T-helper 2 cell (primary cell): Measurements from ENCODE around the gene NCKIPSD.

ENCODE experiments used
- DNase-seq, 5 experiments: peaks; one replicate each; pipeline versions ENCODE4 v3.0.0 to v3.0.0-alpha.2; 2012 to 2022

The NCKIPSD gene

GRCh38 chr3:48678056-48678455, 7.7 kb downstream of the NCKIPSD start:
- no peak for DNase-seq

DNA sequence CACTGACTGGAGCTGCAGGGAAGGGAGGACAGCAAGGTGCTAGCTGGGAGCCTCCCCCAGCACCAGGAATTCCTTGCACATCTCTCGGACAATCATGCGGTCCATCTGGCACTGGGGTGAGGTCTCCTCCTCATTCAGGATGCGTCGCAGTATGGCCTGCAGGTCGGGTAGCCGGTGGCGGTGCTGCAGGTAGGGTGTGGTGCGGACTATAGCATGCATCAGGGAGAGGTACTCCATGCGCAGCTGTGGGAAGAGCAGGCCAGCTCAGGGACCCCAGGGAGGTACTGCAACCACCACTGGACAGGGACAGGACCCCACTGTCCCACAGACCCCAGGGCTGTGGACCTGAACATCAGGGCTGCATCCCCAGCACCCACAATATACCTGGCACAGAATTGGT, 11.2 kb downstream of the NCKIPSD start:
- DNase-seq = no peak

DNA sequence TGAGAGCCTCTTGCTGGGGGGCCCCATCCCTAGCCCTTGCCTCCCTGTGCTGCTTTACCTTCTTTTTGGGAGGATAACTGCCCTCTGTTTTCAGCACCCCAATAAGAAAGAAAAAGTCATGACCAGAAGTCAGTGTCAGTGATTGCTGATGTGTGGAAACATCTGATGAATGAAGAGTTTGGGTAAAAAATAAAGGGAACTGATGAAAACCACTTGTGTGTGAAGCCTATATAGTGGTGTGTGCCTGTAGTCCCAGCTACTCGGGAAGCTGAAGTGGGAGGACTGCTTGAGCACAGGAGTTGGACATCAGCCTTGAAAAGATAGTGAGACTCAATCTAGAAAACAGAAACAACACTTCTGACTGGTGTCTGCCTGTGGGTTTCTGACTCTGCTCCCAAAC, 13.2 kb downstream of the NCKIPSD start:
- no peak for DNase-seq

DNA sequence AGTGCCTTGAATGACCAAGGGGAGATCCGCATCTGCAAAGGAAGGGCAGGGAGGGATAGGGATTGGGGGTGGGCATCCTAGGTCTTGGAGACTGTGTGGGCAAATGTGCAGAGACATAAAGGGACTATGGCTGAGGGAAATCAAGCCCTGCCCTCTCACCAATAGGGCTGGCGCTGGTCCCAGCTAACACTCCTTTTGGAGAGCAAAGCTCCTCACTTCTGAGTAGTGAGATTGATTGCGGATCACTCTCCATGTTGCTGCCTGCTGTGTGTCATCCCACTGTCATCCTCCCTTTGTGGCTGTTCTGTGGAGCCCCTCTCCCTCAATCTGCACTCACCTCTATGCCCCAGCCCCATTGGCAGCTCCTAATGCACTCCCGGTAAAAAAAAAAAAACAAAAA, 20.8 kb downstream of the NCKIPSD start:
- DNase-seq = no peak

DNA sequence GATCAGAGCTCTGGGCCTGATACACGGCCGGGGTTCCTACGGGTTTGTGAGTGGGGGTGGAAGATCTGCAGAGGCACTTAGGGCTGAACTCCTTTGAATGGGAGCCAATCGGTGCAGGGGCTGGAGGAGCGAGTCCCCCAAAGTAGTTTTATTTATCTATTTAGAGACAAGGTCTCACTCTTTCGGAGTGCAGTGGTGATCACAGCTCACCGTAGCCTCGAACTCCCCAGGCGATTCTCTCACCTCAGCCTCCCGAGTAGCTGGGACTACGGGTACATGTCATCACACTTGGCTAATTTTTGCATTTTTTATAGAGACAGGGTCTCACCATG, 21.4 kb downstream of the NCKIPSD start:
- no peak for DNase-seq

DNA sequence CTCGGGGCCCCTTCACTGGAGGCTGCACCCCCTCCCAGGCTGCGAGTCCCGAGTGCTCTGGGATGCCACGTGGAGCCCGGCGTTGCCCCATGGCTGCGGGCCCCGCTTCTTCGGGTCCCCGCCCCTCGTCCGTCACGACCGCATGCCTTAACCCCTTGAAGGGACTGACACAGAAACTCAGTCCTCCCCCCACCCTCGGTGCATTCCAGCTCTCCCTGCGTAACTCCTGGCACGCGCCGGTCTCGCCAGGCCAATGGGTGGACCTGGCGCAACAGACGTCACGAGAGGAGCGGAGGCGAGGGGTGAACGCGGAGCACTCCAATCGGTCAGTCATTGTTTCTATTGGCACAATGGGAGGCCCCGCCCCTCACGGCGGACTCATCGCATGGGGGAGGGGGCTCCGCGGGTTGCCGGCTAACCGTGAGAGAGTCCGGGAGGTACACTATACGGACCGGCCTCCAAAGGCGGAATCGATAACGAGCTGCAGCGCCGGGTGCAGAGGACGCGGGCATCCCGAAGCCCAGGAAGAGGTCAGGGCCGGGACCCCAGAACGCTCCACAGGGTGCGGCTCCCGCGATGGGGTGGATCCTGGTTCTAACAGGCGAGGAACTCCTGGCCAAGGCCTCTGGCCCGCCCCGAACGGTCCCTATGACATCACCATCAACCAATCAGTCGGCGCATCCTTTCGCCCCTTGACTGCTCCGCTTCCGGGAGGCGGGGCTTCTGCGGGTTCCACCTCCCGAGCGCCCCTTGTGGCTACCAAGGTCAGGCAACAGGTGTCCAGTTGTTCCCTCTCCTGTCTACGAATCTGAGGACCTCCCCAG, 22.0 kb downstream of the NCKIPSD start:
- DNase-seq = peak; percentile 72 to 96 (median 84)

DNA sequence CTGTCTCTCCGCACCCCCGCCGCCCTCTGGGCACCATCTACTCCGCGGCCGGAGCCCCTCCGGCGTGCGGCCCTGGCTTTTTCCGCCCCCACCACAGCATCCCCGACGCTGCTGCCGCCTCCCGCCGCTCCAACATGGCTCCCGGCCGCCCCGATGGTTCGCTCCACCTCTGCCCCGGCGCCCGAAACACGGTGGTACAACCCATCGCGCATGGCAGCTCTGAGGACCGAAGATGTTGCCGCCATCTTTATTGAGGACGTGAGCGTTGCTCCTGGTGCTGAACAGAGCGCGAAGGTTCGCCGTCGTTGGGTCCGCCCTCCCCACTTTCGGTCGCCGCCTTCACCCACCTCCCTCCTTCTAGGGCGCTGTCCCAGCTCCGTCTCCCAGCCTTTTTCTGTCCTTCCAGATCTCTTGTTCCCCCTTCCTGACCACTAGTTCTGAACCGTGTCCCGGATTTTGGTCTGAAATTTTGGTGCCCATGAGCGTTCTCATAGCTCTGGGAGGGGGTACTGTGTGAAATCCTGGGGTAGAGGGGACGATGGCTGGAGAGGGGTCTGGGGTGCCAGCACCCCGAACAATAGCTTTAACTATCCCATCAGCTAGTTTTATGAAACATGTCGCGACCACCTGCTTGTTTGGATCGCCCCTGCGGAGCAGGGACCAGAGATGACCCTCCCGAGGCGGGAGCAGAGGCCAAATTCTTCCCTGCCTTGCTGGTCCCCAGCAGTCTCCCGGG, 22.8 kb downstream of the NCKIPSD start, which contains the start of gene CELSR3:
CELSR3 (minus strand) TSS at position 134 of the 736 bp plus-strand sequence. CDS start 252 bp downstream, outside the sequence.
- DNase-seq = peak; percentile 40 to 94 (median 51)

GRCh38 chr3:48662145-48662752, 23.5 kb downstream of the NCKIPSD start:
- no peak for DNase-seq

DNA sequence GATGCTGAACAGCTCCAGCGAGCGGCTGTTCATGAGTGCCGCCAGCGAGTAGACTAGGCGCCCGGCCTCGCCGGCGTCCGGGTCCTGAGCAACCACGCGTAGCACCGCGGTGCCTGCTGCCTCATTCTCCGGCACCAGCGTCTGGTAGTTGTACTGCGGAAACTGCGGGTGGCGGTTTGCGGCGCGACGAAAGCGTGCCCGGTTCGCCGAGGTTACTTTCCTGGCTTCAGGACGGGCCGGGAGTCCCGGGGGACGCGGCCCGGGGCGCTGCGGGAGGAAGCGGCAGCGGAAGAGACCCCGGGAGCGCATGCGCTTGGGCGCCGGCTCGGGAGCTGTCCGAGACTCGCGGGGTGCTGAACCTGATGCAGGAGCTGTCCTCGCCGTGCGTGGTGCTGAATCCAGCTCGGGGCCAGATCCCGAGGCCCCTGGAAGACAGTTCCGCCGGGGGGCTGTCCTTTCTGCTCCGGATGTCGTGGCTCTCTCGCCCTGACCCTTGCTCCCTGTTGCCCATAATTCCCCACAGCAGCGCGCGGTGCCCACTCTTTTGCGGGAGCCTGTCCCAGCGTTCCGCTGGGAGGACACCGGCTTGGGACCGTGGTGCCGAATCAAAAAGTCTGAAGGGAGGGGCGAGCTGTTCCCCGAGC, 24.1 kb downstream of the NCKIPSD start:
- DNase-seq = peak; percentile 53 to 67 (median 60)

DNA sequence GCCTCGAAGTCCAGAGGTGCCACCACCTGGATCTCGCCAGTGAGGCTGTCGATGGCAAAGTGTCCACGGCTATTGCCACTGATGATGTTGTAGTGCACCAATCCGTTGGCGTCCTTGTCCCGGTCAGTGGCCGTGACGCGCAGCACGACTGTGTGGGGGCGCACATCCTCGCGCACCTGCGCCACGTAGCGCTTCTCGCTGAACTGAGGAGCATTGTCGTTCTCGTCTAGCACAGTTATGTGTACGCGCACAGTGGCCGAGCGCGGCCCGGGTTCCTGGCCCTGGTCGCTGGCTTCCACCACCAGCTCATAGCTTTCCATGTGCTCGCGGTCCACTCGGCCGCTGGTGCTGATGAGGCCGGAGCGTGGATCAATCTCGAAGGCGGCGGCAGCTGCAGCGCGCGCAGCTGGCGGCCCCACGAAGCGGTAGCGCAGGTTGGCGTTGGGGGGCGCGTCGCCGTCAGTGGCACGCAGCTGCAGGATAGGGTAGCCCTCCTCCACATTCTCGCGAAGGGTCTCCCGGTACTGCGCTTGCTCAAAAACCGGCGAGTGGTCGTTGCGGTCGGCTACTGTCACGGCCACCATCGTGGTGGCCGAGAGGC, 24.8 kb downstream of the NCKIPSD start:
- DNase-seq = no peak

DNA sequence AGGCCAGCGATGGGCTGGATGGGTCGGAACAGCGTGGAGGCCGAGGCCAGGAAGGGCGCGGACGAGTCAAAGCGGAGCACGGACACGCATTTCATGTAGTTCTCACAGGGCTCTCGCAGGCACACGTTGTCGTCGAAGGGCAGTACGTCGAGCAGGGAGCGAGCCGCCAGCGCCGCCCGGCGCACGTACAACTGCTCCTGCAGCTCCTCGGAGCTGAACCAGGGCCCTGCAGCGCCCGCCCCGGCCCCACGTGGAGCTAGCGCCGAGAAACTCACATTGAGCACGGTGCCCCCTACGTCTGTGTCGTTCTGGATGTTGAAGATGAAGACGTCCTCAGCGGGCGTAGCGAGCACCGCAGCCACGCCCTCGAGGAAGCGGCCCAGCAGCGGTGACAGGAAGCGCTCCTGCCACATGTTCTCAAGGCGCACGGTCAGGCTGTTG, 28.9 kb downstream of the NCKIPSD start:
- DNase-seq = peak in 2 of 5 experiments; percentile 22 to 74

GRCh38 chr3:48656061-48656840, 29.5 kb downstream of the NCKIPSD start:
- peak; percentile 61 to 94 (median 79) for DNase-seq

DNA sequence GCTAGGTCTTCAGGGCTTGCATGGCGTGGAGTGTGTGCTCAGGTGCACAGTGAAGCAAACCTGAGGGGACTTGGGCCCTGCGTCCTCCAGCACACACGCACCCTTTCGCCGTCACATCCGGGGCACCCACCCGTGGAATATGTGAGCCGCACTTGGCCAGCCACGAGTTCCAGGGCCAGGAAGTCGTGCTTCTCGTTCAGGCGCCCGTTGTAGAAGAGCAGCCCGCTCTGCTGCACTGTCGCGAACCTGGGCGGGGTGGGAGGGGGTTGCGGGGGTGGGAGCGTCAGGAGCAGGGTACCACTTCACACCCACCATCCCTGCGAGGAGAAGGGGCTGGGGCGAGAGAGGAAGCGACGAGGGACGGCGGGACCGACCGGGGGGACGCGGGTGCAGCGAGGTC, 30.1 kb downstream of the NCKIPSD start:
- DNase-seq = peak in 4 of 5 experiments; percentile 32 to 83 (median 40)

- DNase-seq = no peak
These were observed 30.7 kb downstream of the NCKIPSD start for GRCh38 chr3:48655063-48655462.

DNA sequence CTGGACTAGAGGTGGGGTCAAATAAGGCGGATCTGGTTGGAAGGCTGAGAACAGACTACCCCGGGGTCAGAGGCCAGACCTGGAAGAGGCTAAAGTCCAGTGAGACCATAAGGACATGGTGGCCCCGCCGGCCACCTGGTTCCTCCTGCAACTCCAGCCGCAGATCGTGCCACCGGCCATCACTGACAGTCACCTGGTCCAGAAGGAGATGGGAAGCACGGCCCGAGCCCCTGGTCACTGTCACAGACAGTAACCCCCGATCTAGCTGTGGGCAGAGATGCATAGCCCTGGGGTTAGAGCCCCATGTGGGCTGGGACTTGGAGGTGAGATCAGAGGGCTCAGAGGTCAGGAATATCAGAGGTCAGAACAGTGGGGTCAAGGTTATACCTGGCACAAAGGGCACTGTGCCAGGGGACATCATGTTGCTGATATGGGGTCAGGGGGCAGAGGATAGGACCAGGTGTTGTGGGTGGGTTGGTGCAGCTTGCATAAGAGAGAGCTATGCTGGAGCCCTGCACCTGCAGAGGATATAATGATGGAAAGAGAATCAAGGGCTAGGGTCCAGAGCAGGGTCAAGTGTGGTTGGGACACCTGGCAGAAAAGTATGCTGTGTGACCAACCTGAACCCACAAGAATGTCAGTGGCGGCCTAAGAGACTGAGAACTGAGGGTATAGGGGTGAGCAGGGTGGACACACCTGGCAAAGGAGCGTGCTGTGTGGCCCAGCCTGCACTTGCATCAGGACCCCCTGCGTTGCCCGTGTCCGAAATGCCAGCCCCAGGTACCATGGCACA, 32.6 kb downstream of the NCKIPSD start:
- no peak for DNase-seq

DNA sequence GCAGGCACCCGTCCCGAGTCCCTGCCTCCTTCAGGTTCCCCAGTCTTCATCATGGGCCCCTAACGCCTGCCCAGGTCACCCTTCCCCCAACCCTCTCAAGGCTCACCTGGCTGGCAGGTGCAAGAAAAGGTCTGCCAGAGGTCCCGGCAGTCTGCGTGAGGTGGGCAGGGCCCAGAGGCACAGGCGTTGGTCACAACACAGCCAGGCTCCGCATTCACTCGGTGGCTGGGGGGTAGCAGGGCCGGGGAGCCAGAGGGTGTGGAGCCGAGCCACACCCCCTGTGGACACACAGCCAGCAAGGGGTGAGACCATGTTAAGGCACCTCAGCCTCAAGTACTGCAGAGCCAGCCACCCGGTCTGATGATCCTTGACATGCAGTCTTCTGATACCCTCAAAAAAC, 33.9 kb downstream of the NCKIPSD start:
- DNase-seq = no peak

DNA sequence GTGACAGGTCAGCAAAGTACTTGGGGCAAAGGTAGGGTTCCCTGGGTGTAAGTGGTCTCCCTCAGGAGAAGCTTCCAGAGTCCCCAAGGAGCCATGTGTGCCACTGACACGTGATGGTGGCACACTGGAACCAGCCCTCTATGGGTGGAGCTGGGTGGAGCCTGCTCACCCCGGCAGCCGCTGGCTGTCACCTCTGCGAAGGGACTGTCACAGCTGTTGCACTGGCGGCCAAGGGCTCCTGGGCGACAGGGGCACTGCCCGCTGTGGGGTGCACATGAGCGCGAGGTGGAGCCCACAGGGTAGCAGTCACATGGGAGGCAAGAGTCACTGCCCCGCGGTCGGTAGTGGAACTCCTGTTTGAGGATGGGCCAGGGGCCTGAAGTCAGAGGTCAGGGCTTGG, 35.0 kb downstream of the NCKIPSD start:
- no peak for DNase-seq

DNA sequence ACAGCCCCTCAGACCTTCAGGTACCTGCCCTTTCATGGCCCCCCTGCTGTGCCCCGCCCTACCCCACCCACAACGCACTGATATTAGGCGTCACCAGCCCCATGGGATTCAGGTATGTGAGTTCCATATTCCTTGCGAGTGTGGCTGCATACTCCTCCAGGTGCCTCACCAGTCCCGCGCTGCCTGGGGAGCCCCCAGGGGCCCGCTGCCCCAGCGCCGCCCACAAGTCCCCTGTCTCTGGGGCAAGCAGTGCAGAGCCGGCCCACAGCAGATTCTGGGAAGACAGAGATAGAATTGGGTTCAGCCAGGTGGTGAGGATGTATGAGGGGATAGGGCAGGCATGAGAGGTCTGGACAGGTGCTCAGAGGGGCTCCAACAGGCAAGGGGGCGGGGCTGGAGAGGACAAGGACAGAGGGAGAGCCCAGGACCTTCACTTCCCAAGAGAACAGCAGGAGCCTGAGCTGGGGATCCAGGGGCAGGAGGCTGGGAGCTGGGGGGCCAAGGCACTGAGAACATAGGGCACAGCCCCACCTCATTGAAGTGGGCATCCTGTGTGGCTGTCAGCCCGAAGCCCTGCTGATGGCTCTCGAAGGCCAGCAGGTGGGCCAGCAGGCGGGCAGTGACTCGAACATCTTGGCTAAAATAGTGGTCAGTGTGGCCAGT, 37.4 kb downstream of the NCKIPSD start:
- no peak for DNase-seq

GRCh38 chr3:48647714-48648113, 38.0 kb downstream of the NCKIPSD start:
- no peak for DNase-seq
